CD4-positive, alpha-beta memory T cell (primary cell): ENCODE measurements around the gene PYROXD2. TPM values are rescaled to one million over a fixed set of nuclear protein-coding genes. Genes with fewer than 3 reads are reported as not detected.

ENCODE experiments used
- CTCF ChIA-PET: fragments of 350-600 bp; sonication (Branson Sonifier 250); formaldehyde crosslinking; loops from one replicate; lab custom pipeline; 2021; ENCODE audit warnings: inconsistent platforms; ENCODE audit not compliant: partially characterized antibody; lab: Charles Lee
- POLR2A ChIA-PET: fragments of 350-600 bp; sonication (Branson Sonifier 250); formaldehyde crosslinking; loops from one replicate; lab custom pipeline; 2021; ENCODE audit not compliant: partially characterized antibody; lab: Charles Lee
- DNase-seq, 5 donors: peaks; one replicate each; pipeline versions ENCODE4 v3.0.0 to v3.0.0-alpha.2; 2020 to 2022; ENCODE audit warnings: mixed read lengths in 1 of 5
- H3K27ac ChIP-seq: one replicate; pipeline ENCODE4 v1.7.0; 2013; ENCODE audit warnings: low read depth, low read length
- H3K27me3 ChIP-seq: 2 replicates; pipeline ENCODE4 v1.7.0; 2013; ENCODE audit warnings: mild to moderate bottlenecking, low read length, moderate library complexity; ENCODE audit not compliant: insufficient read depth
- H3K36me3 ChIP-seq: 2 replicates; pipeline ENCODE4 v1.7.0; 2013; ENCODE audit warnings: mild to moderate bottlenecking, low read length, moderate library complexity; ENCODE audit not compliant: insufficient read depth
- H3K4me1 ChIP-seq: 2 replicates; pipeline ENCODE4 v1.7.0; 2013; ENCODE audit warnings: mild to moderate bottlenecking, low read length, moderate library complexity; ENCODE audit not compliant: insufficient read depth
- H3K4me3 ChIP-seq, 2 donors: one replicate each; pipeline ENCODE4 v1.7.0; 2013; ENCODE audit warnings: low read length in 2 of 2, mild to moderate bottlenecking in 1 of 2
- H3K9me3 ChIP-seq, 2 donors: one replicate each; pipeline ENCODE4 v1.7.0; 2013; ENCODE audit warnings: low read length in 2 of 2, control low read depth in 1 of 2; ENCODE audit not compliant: control insufficient read depth in 1 of 2
- H3K27ac Mint-ChIP-seq, 7 donors: one replicate each; pipeline ENCODE4 v1.8.0; 2020 to 2021; ENCODE audit warnings: mixed read lengths in 7 of 7, mild to moderate bottlenecking in 6 of 7, inconsistent platforms in 3 of 7, moderate library complexity in 3 of 7
- H3K27me3 Mint-ChIP-seq, 2 donors: one replicate each; pipeline ENCODE4 v1.8.0; 2020 to 2021; ENCODE audit warnings: mixed read lengths in 2 of 2
- H3K36me3 Mint-ChIP-seq, 2 donors: one replicate each; pipeline ENCODE4 v1.8.0; 2020 to 2021; ENCODE audit warnings: mixed read lengths in 2 of 2, inconsistent platforms in 1 of 2, mild to moderate bottlenecking in 1 of 2
- H3K4me1 Mint-ChIP-seq, 4 donors: one replicate each; pipeline ENCODE4 v1.8.0; 2020 to 2021; ENCODE audit warnings: mixed read lengths in 4 of 4, mild to moderate bottlenecking in 1 of 4
- H3K4me3 Mint-ChIP-seq, 8 donors: one replicate each; pipeline ENCODE4 v1.8.0; 2020 to 2021; ENCODE audit warnings: mixed read lengths in 8 of 8, mild to moderate bottlenecking in 7 of 8, moderate library complexity in 6 of 8, inconsistent platforms in 3 of 8
- H3K9me3 Mint-ChIP-seq, 8 donors: one replicate each; pipeline ENCODE4 v1.8.0; 2020 to 2021; ENCODE audit warnings: mixed read lengths in 8 of 8, mild to moderate bottlenecking in 5 of 8, inconsistent platforms in 3 of 8, moderate library complexity in 1 of 8
- intact Hi-C: fragments of 100-400 bp; cut with micrococcal nuclease; formaldehyde crosslinking; loops from one replicate; pipeline ENCODE4 v1.15.1; 2023
- polyA plus RNA-seq, 2 donors: library from polyadenylated mRNA; unstranded; fragments of 300-500 nt; fragmentation: Illumina TruSeq; gene quantifications; one replicate each; pipeline ENCODE4 v1.2.3, GENCODE V29; 2021
- total RNA-seq, 2 experiments: library from RNA; stranded (reverse); gene quantifications; one replicate each; pipeline ENCODE4 v1.2.3, GENCODE V29; 2021

The PYROXD2 gene
- total and polyA plus RNA-seq, 4 experiments from 2014 or later, result 0.98 to 36.6 (median 19.5) TPM

DNA sequence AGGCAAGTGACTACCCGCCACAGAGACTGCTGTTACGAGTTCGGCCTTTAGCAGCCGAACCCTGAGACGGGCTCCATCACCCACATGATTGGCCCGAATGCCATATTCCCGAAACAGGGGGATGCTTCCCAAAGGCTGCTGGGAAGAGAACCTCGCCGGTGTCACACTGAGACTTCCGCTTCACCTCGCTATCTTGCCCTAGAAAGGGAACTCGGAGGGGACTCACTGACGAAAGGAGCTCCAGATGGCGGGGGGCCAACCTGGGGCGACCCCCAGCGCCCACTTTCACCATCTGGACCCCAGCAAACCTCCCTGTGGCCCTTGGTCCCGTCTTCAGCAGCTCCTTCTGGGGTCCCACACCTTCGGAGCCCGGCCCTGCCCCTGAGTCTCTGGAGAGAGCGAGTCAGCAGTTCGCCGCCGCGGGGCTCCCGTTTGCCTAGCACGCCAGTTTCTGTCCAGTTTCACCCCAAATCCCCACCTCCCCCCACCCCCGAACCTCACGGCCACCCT lies 31.2 kb upstream of the PYROXD2 start:
- H3K27me3 ChIP-seq, result no peaks in the 10 kb centered on the region
- no peaks in the 10 kb centered on the region for H3K9me3 ChIP-seq
- peaks cover 41% of the 10 kb centered on the region for H3K4me1 ChIP-seq
- H3K4me1 Mint-ChIP-seq, result peaks cover 32 to 63% (median 46%) of the 10 kb centered on the region in 4 donors
- intact Hi-C loops, result loop anchor here (1.0 to 5.0 kb wide), 5 partner anchors 21 to 1286 kb away; partner anchors contain the start of genes COX15, CUTC, PYROXD2 and SLC25A28
- H3K4me3 ChIP-seq, result peak overlapping the region; percentile 73 to 84
- CTCF ChIA-PET, result interaction anchor here (1.0 to 1.8 kb wide), 3 partner anchors 9 to 21 kb away, joined by 4 to 8 read pairs (median 4); no protein-coding TSS in a partner anchor
- peak in 3 of 5 donors; percentile 32 to 36 (median 32) for DNase-seq
- peak overlapping the region; percentile 88 to 95 (median 94) for H3K4me3 Mint-ChIP-seq
- POLR2A ChIA-PET, result interaction anchor here (1.0 to 2.6 kb wide), 7 partner anchors 10 to 1286 kb away, joined by 3 to 10 read pairs (median 4); partner anchors contain the start of genes CUTC and R3HCC1L
- peaks cover 19 to 41% of the 10 kb centered on the region in 2 donors for H3K36me3 Mint-ChIP-seq
- peak overlapping the region; percentile 76 for H3K27ac ChIP-seq
- no peaks in the 10 kb centered on the region for H3K9me3 Mint-ChIP-seq
- H3K36me3 ChIP-seq, result peaks cover 28% of the 10 kb centered on the region
- peak overlapping the region; percentile 89 to 95 (median 93) for H3K27ac Mint-ChIP-seq
- H3K27me3 Mint-ChIP-seq, result no peaks in the 10 kb centered on the region

DNA sequence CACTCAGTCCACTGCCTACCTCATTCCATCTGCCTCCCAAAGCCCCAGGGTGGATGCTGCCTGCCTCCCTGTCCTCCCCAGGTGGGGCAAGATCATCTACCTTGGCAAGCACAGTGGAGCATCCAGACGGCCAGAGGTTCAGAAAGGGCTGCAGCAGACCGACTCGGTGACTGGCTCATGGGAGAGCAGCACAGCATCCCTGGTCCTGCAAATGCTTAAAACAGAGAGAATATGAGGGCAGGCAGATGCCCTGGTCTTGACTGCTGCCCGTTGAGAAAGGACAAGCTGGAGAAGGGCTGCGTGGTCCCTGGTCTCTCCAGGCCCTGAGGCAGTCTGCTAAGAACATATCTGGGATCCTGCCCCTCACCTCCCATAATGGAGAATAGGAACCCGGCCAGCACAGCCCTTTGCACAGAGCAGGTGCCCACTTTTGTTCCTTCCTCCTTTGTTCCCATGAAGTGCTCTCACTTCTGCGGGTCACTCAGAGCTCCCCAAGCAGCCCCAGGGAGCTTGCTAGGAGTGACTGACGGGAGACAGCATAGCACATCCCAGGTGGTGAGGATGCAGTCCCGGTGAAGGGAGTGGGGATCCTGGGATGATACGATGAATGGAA lies 30.3 kb upstream of the PYROXD2 start:
- DNase-seq, result no peak
- Mint-ChIP-seq H3K9me3 (no peaks in the 10 kb centered on the region), H3K4me1 (peaks cover 33 to 66% (median 50%) of the 10 kb centered on the region in 4 donors), H3K4me3 (peak overlapping the region; percentile 88 to 95 (median 94)), H3K27ac (peak overlapping the region; percentile 37 to 95 (median 90)), H3K27me3 (no peaks in the 10 kb centered on the region), H3K36me3 (peaks cover 24 to 46% of the 10 kb centered on the region in 2 donors)
- CTCF ChIA-PET, result interaction anchor here (1.4 to 1.8 kb wide), 2 partner anchors 8 to 22 kb away, joined by 4 to 8 read pairs; no protein-coding TSS in a partner anchor
- Histone ChIP-seq H3K4me1 (peaks cover 41% of the 10 kb centered on the region), H3K27me3 (no peaks in the 10 kb centered on the region), H3K36me3 (peaks cover 28% of the 10 kb centered on the region), H3K9me3 (no peaks in the 10 kb centered on the region), H3K27ac (peak overlapping the region; percentile 76), H3K4me3 (peak overlapping the region; percentile 73 to 84)
- intact Hi-C loops, result loop anchor here (5.0 kb wide), 2 partner anchors 308 to 1177 kb away; partner anchors contain the start of gene SLC25A28
- POLR2A ChIA-PET, result interaction anchor here (1.3 to 2.6 kb wide), 4 partner anchors 10 to 22 kb away, joined by 3 to 10 read pairs (median 6); no protein-coding TSS in a partner anchor

DNA sequence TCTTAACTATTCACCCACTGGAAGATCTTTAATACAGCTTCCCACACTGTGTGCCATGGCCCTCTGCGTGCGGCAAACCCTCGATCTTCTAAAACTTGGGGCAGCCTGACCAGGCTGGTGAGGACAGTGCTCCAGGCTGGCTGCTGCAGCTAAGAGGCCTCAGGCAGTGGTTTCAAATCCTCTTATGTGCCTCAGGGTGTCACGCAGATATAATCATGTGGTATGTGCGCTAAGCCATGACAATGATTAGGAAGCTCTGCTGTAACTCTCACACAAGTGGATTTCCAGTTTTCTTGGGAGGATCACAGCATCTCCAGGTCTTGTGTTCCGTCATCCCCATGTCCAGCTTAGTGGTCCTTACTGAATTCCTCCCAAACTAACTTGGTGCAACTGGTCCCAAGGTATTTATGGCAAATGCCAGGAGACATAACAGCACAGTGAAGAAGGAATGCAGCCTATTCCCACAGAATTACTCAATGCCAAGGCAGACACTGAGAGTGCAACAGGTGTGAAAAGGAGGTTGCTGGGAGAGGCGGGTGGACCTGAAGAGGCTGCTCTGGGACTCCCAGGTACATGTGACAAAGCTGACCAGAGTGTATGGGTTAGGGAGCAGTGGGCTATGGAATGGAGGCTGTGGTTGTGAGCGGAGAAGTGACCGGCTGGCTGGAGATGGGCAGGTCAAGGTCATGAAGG lies 29.5 kb upstream of the PYROXD2 start:
- Histone ChIP-seq H3K27me3 (no peaks in the 10 kb centered on the region), H3K4me3 (no peak overlapping the region), H3K4me1 (peaks cover 41% of the 10 kb centered on the region), H3K9me3 (no peaks in the 10 kb centered on the region), H3K36me3 (peaks cover 32% of the 10 kb centered on the region), H3K27ac (no peak overlapping the region)
- no peak for DNase-seq
- CTCF ChIA-PET, result interaction anchor here (0.6 kb wide), 1 partner anchor 23 kb away, joined by 3 read pairs; no protein-coding TSS in a partner anchor
- Mint-ChIP-seq H3K9me3 (no peaks in the 10 kb centered on the region), H3K27me3 (no peaks in the 10 kb centered on the region), H3K4me1 (peaks cover 35 to 70% (median 51%) of the 10 kb centered on the region in 4 donors), H3K36me3 (peaks cover 30 to 54% of the 10 kb centered on the region in 2 donors), H3K4me3 (peak overlapping the region; percentile 6 to 95 (median 92)), H3K27ac (peak overlapping the region in 6 of 7 donors; percentile 43 to 95 (median 86))
- POLR2A ChIA-PET, result interaction anchor here (2.6 kb wide), 1 partner anchor 9 kb away, joined by 8 read pairs; no protein-coding TSS in a partner anchor
- intact Hi-C loops, result loop anchor here (5.0 kb wide), 2 partner anchors 307 to 1178 kb away; partner anchors contain the start of gene SLC25A28

DNA sequence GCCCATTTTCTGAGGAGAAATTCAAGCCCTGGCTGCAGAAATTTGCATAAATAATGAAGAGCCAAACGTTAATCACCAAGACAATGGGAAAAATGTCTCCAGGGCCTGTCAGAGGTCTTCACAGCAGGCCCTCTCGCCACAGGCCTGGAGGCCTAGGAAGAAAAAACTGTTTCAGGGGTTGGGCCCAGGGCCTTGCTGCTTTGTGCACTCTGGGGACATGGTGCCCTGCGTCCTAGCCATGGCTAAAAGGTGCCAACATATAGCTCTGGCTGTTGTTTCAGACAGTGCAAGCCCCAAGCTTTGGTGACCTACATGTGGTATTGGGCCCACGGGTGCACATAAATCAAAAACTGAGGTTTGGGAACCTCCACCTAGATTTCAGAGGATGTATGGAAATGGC lies 23.7 kb upstream of the PYROXD2 start:
- DNase-seq, result no peak
- ChIA-PET CTCF (interaction anchor here (0.7 to 1.0 kb wide), 2 partner anchors 13 to 16 kb away, joined by 3 read pairs; no protein-coding TSS in a partner anchor), POLR2A (no interaction called here)
- Mint-ChIP-seq H3K27ac (peak overlapping the region in 1 of 7 donors; percentile 16), H3K4me3 (no peak overlapping the region), H3K36me3 (peaks cover 74 to 89% of the 10 kb centered on the region in 2 donors), H3K4me1 (peaks cover 21 to 44% (median 29%) of the 10 kb centered on the region in 4 donors), H3K9me3 (peaks cover 0 to 1% (median 0%) of the 10 kb centered on the region in 8 donors), H3K27me3 (no peaks in the 10 kb centered on the region)
- Histone ChIP-seq H3K36me3 (peaks cover 53% of the 10 kb centered on the region), H3K9me3 (no peaks in the 10 kb centered on the region), H3K27ac (no peak overlapping the region), H3K4me3 (no peak overlapping the region), H3K4me1 (peaks cover 15% of the 10 kb centered on the region), H3K27me3 (no peaks in the 10 kb centered on the region)
- intact Hi-C loops, result no loop called here

DNA sequence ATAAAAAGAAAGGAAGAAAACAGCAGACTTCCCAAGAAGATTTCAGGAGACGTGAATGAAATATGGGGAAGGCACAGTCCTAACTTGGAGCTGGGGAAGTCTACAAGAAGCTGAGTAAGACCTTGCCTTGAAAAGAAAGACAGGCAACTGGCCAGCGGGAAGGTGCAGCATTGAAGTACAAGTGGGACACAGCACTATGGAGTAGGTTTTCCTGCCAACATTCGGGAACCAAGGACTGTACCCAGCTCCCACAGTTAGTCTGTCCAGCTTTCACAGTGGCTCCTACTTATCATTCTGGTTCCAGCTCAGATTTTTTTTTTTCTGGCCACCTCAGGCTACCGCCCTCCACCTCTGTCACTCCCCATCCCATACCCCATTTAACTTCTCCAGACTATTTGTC lies 21.7 kb upstream of the PYROXD2 start:
- no peak for DNase-seq
- Histone ChIP-seq H3K4me1 (no peaks in the 10 kb centered on the region), H3K9me3 (no peaks in the 10 kb centered on the region), H3K27me3 (no peaks in the 10 kb centered on the region), H3K4me3 (no peak overlapping the region), H3K27ac (no peak overlapping the region), H3K36me3 (peaks cover 47% of the 10 kb centered on the region)
- H3K36me3 Mint-ChIP-seq, result peaks cover 81 to 89% of the 10 kb centered on the region in 2 donors
- no peaks in the 10 kb centered on the region for H3K27me3 Mint-ChIP-seq
- H3K4me1 Mint-ChIP-seq, result peaks cover 10 to 24% (median 15%) of the 10 kb centered on the region in 4 donors
- H3K27ac Mint-ChIP-seq, result peak overlapping the region in 1 of 7 donors; percentile 50
- ChIA-PET CTCF (interaction anchor here (0.9 to 3.3 kb wide), 5 partner anchors 9 to 70 kb away, joined by 3 to 26 read pairs (median 4); no protein-coding TSS in a partner anchor), POLR2A (interaction anchor here (2.2 kb wide), 1 partner anchor 9 kb away, joined by 8 read pairs; no protein-coding TSS in a partner anchor)
- peaks cover 0 to 7% (median 3%) of the 10 kb centered on the region in 8 donors for H3K9me3 Mint-ChIP-seq
- intact Hi-C loops, result no loop called here
- H3K4me3 Mint-ChIP-seq, result no peak overlapping the region

DNA sequence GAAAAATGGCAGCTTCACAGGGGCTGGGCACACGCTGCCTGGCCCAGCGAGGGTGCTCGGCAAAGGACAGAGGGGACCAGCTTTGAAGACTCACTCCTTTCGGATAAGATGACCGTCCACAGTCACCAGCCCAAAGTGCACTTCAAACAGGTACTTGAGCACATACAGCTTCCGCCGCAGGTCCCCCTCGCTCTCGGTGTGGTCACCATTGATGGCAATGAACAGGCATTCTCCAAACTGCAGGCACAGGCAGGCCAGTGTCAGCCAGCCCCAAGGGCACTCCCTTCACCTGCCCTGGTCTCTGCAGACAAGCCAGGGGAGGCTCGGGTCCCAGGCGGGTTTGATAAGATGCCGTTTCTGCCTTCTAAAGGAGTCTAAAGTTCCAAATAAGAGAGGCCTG lies 20.2 kb upstream of the PYROXD2 start:
- Mint-ChIP-seq H3K27me3 (no peaks in the 10 kb centered on the region), H3K9me3 (peaks cover 0 to 7% (median 3%) of the 10 kb centered on the region in 8 donors), H3K4me3 (no peak overlapping the region), H3K4me1 (peaks cover 5 to 12% (median 9%) of the 10 kb centered on the region in 4 donors), H3K36me3 (peaks cover 88 to 91% of the 10 kb centered on the region in 2 donors), H3K27ac (peak overlapping the region in 2 of 7 donors; percentile 30 to 70)
- Histone ChIP-seq H3K27me3 (no peaks in the 10 kb centered on the region), H3K4me1 (no peaks in the 10 kb centered on the region), H3K27ac (no peak overlapping the region), H3K36me3 (peaks cover 59% of the 10 kb centered on the region), H3K9me3 (no peaks in the 10 kb centered on the region), H3K4me3 (no peak overlapping the region)
- CTCF ChIA-PET, result interaction anchor here (1.9 to 3.3 kb wide), 2 partner anchors 10 to 32 kb away, joined by 5 to 26 read pairs; no protein-coding TSS in a partner anchor
- POLR2A ChIA-PET, result interaction anchor here (2.2 kb wide), 1 partner anchor 10 kb away, joined by 8 read pairs; no protein-coding TSS in a partner anchor
- intact Hi-C loops, result no loop called here
- no peak for DNase-seq
